PFSK-1 (cell line): ENCODE results near the gene LCE2D.
"Not testable (repeated sequence)": the region's sequence is repeated elsewhere in the genome, so short reads cannot be mapped to it uniquely, and the experiment has no call there.

ENCODE experiments used
- FOXP2 ChIP-seq: optimal IDR thresholded peaks from 2 replicates; pipeline ENCODE3; 2011; ENCODE audit warnings: borderline replicate concordance, control low read depth, inconsistent platforms; ENCODE audit not compliant: insufficient read depth; ENCODE audit errors: extremely low read length, extremely low read depth
- POLR2AphosphoS5 ChIP-seq: IDR thresholded peaks from 2 replicates; pipeline ENCODE4 v1.6.1; 2012; ENCODE audit warnings: low read depth, mild to moderate bottlenecking, control low read depth, low read length, moderate library complexity
- SIN3A ChIP-seq: IDR thresholded peaks from 2 replicates; pipeline ENCODE4 v1.6.1; 2012; ENCODE audit warnings: mild to moderate bottlenecking, low read length, moderate library complexity, borderline replicate concordance; ENCODE audit not compliant: insufficient read depth
- TAF1 ChIP-seq: IDR thresholded peaks from 2 replicates; pipeline ENCODE4 v1.6.1; 2012; ENCODE audit warnings: low read length, control low read depth, borderline replicate concordance; ENCODE audit not compliant: insufficient read depth
- TF ChIP-seq, protein P1 (sequence below), 2 experiments: IDR thresholded peaks; 2 replicates each; pipeline versions ENCODE4 v1.6.1 to v1.8.0; 2011 to 2012; ENCODE audit warnings: low read depth in 2 of 2, low read length in 2 of 2, control low read depth in 1 of 2, inconsistent platforms in 1 of 2, mild to moderate bottlenecking in 1 of 2, moderate library complexity in 1 of 2; ENCODE audit not compliant: insufficient read depth in 1 of 2

DNA sequence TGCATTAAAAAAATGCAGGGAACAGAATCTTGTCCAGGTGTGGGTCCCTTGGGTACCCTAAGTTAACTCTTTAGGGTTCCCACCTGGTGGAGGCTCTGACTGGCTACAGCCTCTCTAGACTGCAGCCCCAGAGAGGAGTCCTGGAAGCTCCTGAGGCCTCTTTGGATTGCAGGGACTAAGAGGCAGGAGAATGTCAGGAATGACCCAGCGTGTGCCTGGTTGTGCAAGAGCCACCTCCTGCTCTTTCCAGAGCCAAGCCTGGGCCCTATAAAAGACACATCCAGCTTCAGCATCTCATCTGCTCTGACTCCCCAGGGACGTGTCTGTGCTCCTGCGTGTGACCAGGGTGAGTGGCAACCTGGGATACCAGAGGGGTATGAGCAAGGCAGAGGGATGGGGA lies 11.8 kb downstream of the LCE2D start, which contains the start of gene LCE2C:
- TF ChIP-seq, protein P1, sequence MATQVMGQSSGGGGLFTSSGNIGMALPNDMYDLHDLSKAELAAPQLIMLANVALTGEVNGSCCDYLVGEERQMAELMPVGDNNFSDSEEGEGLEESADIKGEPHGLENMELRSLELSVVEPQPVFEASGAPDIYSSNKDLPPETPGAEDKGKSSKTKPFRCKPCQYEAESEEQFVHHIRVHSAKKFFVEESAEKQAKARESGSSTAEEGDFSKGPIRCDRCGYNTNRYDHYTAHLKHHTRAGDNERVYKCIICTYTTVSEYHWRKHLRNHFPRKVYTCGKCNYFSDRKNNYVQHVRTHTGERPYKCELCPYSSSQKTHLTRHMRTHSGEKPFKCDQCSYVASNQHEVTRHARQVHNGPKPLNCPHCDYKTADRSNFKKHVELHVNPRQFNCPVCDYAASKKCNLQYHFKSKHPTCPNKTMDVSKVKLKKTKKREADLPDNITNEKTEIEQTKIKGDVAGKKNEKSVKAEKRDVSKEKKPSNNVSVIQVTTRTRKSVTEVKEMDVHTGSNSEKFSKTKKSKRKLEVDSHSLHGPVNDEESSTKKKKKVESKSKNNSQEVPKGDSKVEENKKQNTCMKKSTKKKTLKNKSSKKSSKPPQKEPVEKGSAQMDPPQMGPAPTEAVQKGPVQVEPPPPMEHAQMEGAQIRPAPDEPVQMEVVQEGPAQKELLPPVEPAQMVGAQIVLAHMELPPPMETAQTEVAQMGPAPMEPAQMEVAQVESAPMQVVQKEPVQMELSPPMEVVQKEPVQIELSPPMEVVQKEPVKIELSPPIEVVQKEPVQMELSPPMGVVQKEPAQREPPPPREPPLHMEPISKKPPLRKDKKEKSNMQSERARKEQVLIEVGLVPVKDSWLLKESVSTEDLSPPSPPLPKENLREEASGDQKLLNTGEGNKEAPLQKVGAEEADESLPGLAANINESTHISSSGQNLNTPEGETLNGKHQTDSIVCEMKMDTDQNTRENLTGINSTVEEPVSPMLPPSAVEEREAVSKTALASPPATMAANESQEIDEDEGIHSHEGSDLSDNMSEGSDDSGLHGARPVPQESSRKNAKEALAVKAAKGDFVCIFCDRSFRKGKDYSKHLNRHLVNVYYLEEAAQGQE (IDR thresholded peaks at IDR 0.05; ENCODE audit: insufficient read depth in 1 of 2, low read depth in 2 of 2, low read length in 2 of 2), result not testable (repeated sequence)
- not testable (repeated sequence) for TF ChIP-seq POLR2AphosphoS5, TAF1, SIN3A, FOXP2
